Measurements from ENCODE around the gene SAE1. TPM values are rescaled to one million over a fixed set of nuclear protein-coding genes. Genes with fewer than 3 reads are reported as not detected.

SAE1 gene
- total and polyA plus RNA-seq, 12 donors, result 19.0 to 77.6 (median 49.7) TPM

GRCh38 chr19:47093841-47094240, 36.8 kb upstream of the SAE1 start:
- Histone ChIP-seq H3K4me3 (no peak overlapping the region), H3K27ac (peak overlapping the region in 1 of 5 donors; percentile 21), H3K4me1 (replicated peaks in 1 of 2) (peaks cover 0 to 26% of the 10 kb centered on the region in 2 donors), H3K27me3 (no peaks in the 10 kb centered on the region), H3K9me3 (replicated peaks in 1 of 3) (no peaks in the 10 kb centered on the region), H3K36me3 (replicated peaks in 1 of 2) (peaks cover 0 to 49% of the 10 kb centered on the region in 2 donors)
- WGBS, 4 donors, result 82 to 87% (median 84%) methylated on average over 9 to 10 of the region's 10 CpGs
- intact Hi-C loops (cut with DNase I), result no loop called here
- no peak for DNase-seq
- no peak for TF ChIP-seq POLR2A (IDR thresholded peaks at IDR 0.05)
- no peak for TF ChIP-seq CTCF (IDR thresholded peaks at IDR 0.05)

GRCh38 chr19:47094557-47095475, 35.8 kb upstream of the SAE1 start:
- Histone ChIP-seq H3K27me3 (no peaks in the 10 kb centered on the region), H3K27ac (peak overlapping the region in 2 of 5 donors; percentile 36 to 47), H3K9me3 (replicated peaks in 1 of 3) (no peaks in the 10 kb centered on the region), H3K4me3 (no peak overlapping the region), H3K36me3 (replicated peaks in 1 of 2) (peaks cover 0 to 39% of the 10 kb centered on the region in 2 donors), H3K4me1 (replicated peaks in 1 of 2) (peaks cover 0 to 31% of the 10 kb centered on the region in 2 donors)
- intact Hi-C loops (cut with DNase I), result no loop called here
- 78 to 88% (median 82%) methylated on average over 7 to 15 of the region's 15 CpGs for WGBS, 4 donors
- no peak for DNase-seq
- TF ChIP-seq CTCF (IDR thresholded peaks at IDR 0.05), result no peak
- TF ChIP-seq POLR2A (IDR thresholded peaks at IDR 0.05), result no peak

GRCh38 chr19:47095476-47096099, 35.0 kb upstream of the SAE1 start:
- intact Hi-C loops (cut with DNase I), result no loop called here
- 66 to 82% (median 74%) methylated on average over 8 to 9 of the region's 9 CpGs for WGBS, 4 donors
- H3K27me3 ChIP-seq, result no peaks in the 10 kb centered on the region
- TF ChIP-seq CTCF (IDR thresholded peaks at IDR 0.05), result no peak
- TF ChIP-seq POLR2A (IDR thresholded peaks at IDR 0.05), result no peak
- peak overlapping the region in 2 of 5 donors; percentile 36 to 47 for H3K27ac ChIP-seq
- peaks cover 0 to 32% of the 10 kb centered on the region in 2 donors for H3K36me3 ChIP-seq (replicated peaks in 1 of 2)
- H3K4me1 ChIP-seq (replicated peaks in 1 of 2), result peaks cover 0 to 37% of the 10 kb centered on the region in 2 donors
- no peaks in the 10 kb centered on the region for H3K9me3 ChIP-seq (replicated peaks in 1 of 3)
- DNase-seq, result no peak
- no peak overlapping the region for H3K4me3 ChIP-seq

- H3K4me1 ChIP-seq (replicated peaks in 1 of 2), result peaks cover 0 to 37% of the 10 kb centered on the region in 2 donors
- peak overlapping the region in 1 of 5 donors; percentile 8 for H3K27ac ChIP-seq
- peaks cover 0 to 27% of the 10 kb centered on the region in 2 donors for H3K36me3 ChIP-seq (replicated peaks in 1 of 2)
- WGBS, 4 donors, result 88 to 99% (median 94%) methylated on average over 6 to 12 of the region's 12 CpGs
- H3K9me3 ChIP-seq (replicated peaks in 1 of 3), result no peaks in the 10 kb centered on the region
- DNase-seq, result peak in 2 of 7 donors; percentile 23 to 31
- intact Hi-C loops (cut with DNase I), result no loop called here
- TF ChIP-seq POLR2A (IDR thresholded peaks at IDR 0.05), result no peak
- TF ChIP-seq CTCF (IDR thresholded peaks at IDR 0.05), result no peak
- no peak overlapping the region for H3K4me3 ChIP-seq
- H3K27me3 ChIP-seq, result no peaks in the 10 kb centered on the region
These were observed 34.4 kb upstream of the SAE1 start for GRCh38 chr19:47096100-47096704.
